NCI-H2196 treated with DMSO at 0.1 percent for 48 hours (cell line): ENCODE measurements around the gene UBB.
A peak's percentile ranks its signal among the peaks of the same experiment; 100 is the strongest.
"Not testable (repeated sequence)": the region's sequence is repeated elsewhere in the genome, so short reads cannot be mapped to it uniquely, and the experiment has no call there.

Experiments used
- DNase-seq: peaks from one replicate; lab custom pipeline; 2025; ENCODE audit not compliant: unreplicated experiment; lab: John Stamatoyannopoulos, UW

The UBB gene

DNA sequence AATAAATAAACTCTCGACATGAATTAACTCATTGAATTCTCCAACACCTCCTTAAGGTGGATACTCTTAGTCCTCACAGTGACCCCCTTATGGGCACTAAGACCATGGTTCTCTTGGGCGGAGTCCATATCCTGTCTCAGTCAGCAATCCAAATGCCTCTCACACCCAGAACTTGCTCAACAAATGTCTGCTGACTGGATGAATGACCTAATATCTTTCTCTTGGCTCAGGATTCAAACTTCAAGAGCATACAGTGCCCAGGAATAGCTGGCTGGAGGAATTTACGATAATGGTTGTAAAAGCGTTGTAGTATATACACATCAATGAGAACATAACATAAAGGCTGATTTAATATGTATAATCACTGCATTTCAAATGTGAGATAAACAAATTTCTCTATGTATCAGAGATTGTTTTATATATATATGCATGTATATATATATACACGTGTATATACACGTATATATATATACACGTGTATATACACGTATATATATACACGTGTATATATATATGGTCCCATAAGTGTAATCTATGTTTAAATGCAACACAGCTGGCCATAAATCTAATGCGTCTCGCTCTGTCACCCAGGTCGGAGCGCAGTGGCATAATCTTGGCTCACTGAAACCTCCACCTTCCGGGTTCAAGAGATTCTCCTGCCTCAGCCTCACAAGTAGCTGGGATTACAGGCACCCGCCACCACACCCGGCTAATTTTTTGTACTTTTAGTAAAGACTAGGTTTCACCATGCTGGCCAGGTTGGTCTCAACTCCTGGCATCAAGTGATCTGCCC is 6.5 kb upstream of the UBB start:
- no peak for DNase-seq

GRCh38 chr17:16377941-16378341 is 3.0 kb upstream of the UBB start:
- DNase-seq: peak; percentile 10

- no peak for DNase-seq
Observed at GRCh38 chr17:16378636-16379282, 2.1 kb upstream of the UBB start.

- no peak for DNase-seq
Observed at GRCh38 chr17:16379654-16380053, 1.2 kb upstream of the UBB start.

DNA sequence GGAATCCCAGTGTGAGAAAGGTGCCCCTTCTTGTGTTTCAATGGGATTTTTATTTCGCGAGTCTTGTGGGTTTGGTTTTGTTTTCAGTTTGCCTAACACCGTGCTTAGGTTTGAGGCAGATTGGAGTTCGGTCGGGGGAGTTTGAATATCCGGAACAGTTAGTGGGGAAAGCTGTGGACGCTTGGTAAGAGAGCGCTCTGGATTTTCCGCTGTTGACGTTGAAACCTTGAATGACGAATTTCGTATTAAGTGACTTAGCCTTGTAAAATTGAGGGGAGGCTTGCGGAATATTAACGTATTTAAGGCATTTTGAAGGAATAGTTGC is 567 bp downstream of the UBB start:
- DNase-seq: no peak

DNA sequence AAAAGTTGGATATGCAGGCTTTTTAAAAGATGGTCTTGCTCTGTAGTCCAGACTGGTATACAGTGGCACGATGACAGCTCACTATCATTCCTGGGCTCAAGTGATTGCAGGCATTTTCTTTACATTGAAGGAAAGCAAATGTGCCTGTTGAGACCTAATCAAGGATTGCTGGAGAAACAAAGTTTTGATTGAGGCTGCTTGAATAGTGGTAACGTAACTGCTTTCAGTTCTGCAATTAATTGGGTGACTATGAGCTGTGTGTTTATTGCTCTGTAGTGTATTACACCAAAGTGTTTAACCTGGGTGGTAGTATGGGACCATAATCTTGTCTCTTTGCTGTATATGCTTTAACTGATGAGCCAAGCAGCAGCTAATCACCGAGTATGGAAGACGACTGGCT is 2.3 kb downstream of the UBB start:
- DNase-seq: no peak

GRCh38 chr17:16383772-16384287 is 2.9 kb downstream of the UBB start:
- DNase-seq: no peak

- no peak for DNase-seq
Observed at GRCh38 chr17:16384557-16384956, 3.7 kb downstream of the UBB start.

DNA sequence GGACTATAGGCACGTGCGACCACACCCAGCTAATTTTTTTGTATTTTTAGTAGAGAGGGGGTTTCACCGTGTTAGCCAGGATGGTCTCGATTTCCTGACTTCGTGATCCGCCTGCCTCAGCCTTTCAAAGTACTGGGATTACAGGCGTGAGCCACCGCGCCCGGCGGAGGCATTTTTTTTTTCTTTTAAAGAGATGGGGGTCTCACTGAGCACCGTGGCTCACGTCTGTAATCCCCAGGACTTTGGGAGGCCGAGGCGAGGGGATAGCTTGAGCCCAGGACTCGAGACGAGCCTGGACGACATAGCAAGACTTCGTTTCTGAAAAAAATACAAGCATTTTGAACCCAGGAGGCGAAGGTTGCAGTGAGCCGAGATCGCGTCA is 5.2 kb downstream of the UBB start:
- DNase-seq: not testable (repeated sequence)

- DNase-seq: no peak
Observed at GRCh38 chr17:16391451-16391850, 10.6 kb downstream of the UBB start.

- not testable (repeated sequence) for DNase-seq
Observed at GRCh38 chr17:16392491-16392890, 11.6 kb downstream of the UBB start.

DNA sequence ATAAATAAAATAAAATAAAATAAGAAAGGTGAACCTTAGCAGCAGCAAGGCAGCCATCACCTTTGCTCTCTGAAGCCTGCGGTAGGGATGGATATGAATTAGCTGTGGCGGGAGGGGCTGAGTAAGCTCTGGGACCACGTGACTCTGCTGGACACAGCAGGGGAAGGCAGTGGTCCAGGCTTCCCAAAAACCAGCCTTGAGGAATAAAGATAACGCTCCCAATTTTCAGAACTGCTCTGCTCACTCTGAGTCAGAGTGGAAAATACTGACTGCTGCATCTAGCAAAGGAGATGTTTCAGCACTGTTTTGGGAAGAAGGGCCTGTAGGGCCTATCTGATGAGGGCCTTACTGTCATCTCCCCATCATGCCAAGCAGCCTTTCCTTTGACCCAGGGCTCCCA is 15.0 kb downstream of the UBB start:
- DNase-seq: not testable (repeated sequence)

GRCh38 chr17:16396693-16397092 is 15.8 kb downstream of the UBB start:
- DNase-seq: not testable (repeated sequence)

- no peak for DNase-seq
Observed at GRCh38 chr17:16398270-16399267, 17.7 kb downstream of the UBB start.

DNA sequence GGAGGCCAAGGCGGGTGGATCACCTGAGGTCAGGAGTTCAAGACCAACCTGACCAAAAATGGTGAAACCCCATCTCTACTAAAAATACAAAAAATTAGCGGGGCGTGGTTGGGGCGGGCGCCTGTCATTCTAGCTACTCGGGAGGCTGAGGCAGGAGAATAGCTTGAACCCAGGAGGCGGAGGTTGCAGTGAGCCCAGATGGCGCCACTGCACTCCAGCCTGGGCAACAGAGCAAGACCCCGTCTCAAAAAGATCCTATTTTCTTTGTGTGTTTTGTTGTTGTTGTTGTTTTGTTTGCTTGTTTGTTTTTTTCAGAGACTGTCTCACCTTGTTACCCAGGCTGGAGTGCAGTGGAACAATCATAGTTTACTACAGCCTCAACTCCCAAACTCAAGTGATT is 23.0 kb downstream of the UBB start:
- DNase-seq: not testable (repeated sequence)

GRCh38 chr17:16406742-16407674 is 26.1 kb downstream of the UBB start:
- no peak for DNase-seq

GRCh38 chr17:16407911-16408588 is 27.2 kb downstream of the UBB start:
- no peak for DNase-seq

GRCh38 chr17:16415031-16415924 is 34.4 kb downstream of the UBB start, which contains the start of gene TRPV2:
Gene TRPV2 (plus strand): TSS chr17:16415571. CDS start chr17:16417669, 2,098 bp downstream.
- DNase-seq: no peak

GRCh38 chr17:16417399-16417798 is 36.5 kb downstream of the UBB start:
- no peak for DNase-seq
